GM19463 (cell line): ENCODE results near the gene FUCA1.
A peak's percentile ranks its signal among the peaks of the same experiment; 100 is the strongest.
"Not testable (repeated sequence)": the region's sequence is repeated elsewhere in the genome, so short reads cannot be mapped to it uniquely, and the experiment has no call there.

Experiments used
- ATAC-seq: cut with Tn5 transposase; IDR thresholded peaks from one replicate; pipeline ENCODE4 v1.9.1; 2021; ENCODE audit warnings: mild to moderate bottlenecking, moderate library complexity; ENCODE audit not compliant: unreplicated experiment

The FUCA1 gene

DNA sequence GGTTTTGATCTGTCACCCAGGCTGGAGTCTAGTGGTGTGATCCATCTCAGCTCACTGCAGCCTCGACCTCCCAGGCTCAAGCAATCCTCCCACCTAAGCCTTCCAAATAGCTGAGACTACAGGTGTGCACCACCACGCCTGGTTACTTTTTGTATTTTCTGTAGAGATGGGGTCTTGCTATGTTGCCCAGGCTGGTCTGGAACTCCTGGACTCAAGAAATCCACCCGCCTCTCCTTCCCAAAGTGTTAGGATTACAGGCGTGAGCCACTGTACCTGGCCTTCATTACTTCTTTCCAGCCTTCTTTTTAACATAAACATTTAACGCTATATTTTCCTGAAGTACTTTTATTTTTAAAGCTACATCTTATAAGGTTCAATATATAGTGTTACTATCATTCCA is 24.4 kb downstream of the FUCA1 start:
- no peak for ATAC-seq

DNA sequence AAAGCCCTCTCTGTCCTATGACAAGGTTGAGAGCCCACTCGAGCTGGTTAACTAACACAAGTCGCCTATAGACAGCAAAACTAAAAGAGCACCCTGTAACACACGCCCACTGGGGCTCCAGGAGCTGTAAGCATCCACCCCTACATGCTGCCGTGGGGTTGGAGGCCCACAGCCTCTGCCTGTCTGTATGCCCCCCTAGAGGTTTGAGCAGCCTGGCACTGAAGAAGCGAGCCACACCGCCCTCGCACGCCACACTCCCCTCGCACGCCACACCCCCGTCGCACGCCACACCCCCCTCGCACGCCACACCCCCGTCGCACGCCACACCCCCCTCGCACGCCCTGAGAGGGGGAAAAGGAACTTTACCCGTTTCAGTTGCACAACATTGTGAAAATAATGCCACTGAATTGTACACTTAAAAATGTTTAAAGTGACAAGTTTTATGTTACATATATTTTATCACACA is 29.7 kb downstream of the FUCA1 start:
- peak; percentile 47 for ATAC-seq

DNA sequence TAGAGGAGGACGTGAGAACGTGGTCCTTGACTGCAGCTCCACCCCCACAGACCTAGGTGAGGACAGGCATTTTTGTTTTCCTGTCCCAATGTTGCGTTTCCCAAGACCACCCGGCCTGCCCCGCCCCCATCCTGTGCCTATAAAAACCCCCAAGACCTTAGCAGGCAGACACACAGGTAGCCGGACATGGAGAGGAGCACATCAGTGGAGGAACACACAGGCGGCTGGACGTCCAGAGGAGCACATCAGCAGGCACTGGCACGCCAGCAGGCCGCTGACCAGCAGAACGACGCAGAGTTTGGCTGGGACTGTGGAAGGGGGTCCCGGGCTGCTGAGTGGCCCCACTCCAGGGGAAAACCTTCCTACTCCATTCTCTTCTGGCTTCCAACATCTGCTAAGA is 30.2 kb downstream of the FUCA1 start:
- ATAC-seq, result no peak

DNA sequence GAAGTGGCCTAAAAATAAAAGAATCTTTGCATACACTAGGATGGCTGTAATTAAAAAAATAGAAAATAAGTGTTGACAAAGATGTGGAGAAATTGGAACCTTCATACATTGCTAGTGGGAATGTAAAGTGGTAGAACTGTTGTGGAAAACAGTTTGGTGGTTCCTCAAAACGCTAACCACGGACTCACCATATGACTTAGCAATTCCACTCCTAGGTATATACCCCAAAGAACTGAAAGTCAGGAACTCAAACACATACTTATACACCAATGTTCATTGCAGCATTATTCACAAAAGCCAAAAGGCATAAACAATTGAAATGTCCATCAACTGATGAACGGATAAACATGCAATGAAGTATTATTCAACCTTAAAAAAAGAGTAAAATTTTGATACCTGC is 32.1 kb downstream of the FUCA1 start:
- no peak for ATAC-seq

DNA sequence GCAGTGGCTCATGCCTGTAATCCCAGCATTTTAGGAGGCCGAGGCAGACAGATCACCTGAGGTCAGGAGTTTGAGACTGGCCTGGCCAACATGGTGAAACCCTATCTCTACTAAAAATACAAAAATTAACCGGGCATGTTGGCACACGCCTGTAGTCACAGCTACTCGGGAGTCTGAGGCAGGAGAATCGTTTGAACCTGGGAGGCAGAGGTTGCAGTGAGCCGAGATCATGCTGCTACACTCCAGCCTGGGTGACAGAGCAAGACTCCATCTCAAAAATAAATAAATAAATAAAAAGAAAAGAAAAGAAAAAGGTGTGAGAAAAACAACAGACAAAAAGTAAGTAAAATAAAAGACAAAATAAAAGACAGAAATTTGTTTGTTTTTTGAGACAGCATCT is 33.9 kb downstream of the FUCA1 start:
- ATAC-seq, result not testable (repeated sequence)

DNA sequence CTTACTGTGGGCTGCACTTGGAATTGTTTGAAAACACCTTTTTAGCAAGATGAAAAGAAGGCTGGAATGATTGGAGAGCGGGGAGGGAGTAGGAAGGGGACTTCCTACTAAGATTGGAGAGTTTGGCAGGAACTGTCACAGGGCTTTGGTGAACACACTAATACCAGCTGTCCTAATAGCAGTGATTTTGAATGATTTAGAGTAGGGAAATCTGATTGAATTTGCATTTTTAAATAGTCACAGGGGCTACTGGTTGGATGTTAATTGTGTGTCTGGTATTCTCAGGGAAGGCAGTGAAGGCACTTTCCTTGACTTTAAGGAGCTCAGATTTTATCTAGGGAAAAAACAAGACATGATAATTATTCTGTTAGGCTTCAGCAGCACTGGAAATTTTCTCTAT is 40.4 kb downstream of the FUCA1 start:
- no peak for ATAC-seq

DNA sequence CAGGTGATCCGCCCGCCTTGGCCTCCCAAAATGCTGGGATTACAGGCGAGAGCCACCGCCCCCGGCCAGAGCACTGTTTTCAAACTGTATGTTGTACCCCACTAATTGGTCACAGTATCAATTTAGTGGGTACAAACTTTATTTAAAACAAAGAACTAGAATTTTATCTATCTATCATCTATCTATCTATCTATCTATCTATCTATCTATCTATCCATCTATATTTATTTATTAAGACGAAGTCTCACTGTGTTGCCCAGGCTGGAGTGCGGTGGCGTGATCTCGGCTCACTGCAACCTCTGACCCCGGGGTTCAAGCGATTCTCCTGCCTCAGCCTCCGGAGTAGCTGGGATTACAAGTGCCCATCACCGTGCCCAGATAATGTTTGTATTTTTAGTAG is 41.5 kb downstream of the FUCA1 start:
- ATAC-seq, result not testable (repeated sequence)

DNA sequence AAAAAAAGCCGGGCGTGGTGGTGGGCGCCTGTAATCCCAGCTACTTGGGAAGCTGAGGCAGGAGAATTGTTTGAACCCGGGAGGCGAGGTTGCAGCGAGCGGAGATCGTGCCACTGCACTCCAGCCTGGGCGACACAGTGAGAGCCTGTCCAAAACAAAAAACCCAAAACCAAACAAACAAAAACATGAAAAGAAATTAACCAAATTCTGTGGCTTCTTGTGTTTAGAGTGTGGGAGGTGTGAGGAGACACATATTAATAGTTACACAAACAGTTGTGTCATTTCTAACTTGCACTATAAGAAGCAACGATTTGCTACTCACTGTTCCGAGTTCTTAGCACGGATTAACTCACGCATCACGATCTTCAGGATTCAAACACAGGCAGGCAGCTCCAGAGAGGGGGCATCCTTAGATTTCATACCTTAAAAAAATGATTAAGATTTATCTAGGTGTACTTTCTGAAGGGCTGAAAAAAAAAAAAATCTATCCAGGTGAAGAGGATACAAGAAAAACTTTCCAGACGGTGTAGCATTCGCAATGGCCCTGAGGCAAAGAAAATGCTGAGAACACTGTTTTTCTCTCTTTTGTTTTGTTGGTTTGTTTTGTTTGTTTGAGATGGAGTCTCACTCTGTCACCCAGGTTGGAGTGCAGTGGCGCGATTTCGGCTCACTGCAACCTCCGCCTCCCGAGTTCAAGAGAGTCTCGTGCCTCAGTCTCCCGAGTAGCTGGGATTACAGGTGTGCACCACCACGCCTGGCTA is 42.1 kb downstream of the FUCA1 start:
- ATAC-seq, result no peak

DNA sequence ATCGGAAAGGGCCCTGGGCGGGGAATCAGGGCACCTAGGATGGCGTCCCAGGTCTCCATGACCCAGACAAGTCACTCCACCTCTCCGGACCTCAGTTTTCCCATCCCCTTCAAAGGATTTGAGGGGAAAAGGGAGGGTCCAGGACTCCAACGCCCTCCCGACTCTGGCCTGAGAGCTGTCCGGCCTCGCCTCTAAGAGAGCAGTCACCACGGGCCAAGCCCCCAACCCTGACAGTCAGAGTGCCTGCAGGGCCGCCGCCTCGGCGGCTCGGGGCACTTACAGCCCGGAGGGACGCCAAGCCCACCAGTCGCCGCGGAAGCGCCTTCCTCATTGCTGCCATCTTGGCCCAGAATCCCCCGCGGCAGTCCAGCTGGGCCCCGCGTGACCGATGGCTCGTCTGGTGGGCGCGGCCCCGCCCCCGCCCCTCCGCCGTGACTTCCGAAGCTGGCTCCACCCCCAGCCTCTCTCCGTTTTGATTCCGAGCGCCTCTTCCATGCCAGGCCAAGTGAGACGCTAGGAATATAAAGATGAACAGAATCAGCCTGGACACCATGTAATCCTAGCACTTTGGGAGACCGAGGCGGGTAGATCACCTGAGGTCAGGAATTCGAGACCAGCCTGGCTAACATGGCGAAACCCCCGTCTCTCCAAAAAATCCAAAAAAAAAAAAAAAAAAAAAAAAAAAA is 42.9 kb downstream of the FUCA1 start, which contains the start of gene HMGCL:
TSS of gene HMGCL (minus strand) at position 354 of the 686 bp plus-strand sequence. CDS start at position 340, 14 bp downstream.
- ATAC-seq, result peak; percentile 85

DNA sequence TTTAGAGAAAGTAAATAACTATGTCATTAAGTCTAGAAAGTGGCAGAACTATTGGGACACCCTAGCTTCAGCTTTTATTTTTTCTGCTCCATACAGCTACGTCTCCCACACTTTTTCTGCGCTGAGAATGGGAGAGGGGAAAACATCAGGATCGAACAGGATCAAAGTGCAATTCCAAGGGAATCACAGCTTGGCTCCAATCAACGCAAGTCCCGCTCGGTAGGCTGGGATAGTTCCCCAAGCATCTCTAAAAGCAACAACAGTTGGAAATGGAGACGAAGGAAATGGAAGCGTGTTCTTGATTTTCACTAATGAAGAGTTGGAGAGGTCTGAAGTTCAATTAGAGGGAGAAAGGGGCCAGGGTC is 43.4 kb downstream of the FUCA1 start:
- ATAC-seq, result no peak

DNA sequence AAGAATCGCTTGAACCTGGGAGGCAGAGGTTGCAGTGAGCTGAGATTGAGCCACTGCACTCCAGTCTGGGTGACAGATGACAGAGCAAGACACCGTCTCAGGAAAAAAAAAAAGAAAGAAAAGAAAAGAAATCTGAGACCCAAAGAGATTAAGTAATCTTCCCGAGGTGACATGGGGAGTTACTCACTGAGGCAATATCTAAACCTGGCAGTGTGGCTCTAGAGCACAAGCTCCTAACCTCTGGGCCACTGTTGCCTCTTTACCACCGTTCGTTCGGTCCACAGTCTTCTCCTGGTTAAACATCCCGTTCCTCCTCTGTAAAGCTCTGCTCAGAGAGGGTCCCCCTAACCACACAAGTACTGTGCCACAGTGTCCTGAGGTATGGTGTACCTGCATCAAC is 44.3 kb downstream of the FUCA1 start:
- no peak for ATAC-seq

DNA sequence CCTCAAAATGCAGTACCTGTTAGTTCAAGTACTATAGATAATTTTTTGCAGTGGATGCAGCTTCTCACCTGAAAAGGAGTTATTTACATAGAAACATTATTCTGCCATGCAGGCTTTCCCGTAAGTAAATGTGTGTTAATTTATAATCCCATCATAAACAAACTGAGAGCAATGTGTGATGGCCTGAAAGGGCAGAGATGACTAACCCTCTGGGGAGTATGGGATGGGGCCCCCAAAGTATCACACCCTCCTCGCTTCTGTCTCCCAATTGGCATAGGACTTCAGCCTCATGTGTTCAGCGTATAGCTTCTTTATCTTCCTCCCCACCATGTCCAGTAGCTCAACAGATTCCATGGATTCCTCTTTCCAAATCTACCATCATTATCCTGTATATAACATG is 50.5 kb downstream of the FUCA1 start:
- ATAC-seq, result no peak

DNA sequence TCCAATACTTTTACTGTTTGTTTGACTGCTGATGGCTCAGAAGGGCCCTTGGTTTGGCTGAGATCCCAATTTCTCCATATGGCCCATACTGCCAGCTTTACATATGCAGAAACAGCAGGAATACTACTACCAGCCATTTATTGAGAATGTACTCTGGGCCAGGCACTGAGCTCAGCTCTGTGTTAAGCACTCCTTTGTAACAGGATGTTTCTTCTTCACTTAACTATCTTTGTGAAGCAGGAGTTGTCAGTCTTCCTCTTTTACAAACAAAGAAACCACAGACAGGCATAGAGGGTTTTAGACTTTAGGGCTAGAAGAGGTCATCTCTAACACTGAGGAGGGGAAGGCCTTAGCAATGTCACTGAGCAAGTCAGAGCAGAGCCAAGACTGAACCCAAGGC is 51.2 kb downstream of the FUCA1 start:
- ATAC-seq, result no peak

DNA sequence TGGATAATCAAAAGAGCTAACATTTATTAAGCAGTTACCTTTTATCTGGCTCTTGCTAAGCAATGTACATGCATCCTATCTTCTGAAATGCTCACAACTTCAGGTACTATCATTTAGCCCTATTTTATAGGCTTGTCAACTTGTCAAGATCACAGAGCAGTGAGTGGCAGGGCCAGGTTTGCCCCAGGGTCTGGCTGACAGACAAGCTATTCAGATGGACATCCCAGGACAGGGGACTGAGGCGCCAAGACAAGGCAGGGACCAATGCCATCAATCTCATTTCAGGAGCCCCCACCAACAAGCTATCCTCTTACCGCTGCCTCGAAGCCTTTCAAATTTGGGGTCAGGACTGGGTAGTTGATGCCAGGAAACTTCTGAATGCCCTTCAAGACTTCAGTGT is 51.7 kb downstream of the FUCA1 start:
- ATAC-seq, result no peak

DNA sequence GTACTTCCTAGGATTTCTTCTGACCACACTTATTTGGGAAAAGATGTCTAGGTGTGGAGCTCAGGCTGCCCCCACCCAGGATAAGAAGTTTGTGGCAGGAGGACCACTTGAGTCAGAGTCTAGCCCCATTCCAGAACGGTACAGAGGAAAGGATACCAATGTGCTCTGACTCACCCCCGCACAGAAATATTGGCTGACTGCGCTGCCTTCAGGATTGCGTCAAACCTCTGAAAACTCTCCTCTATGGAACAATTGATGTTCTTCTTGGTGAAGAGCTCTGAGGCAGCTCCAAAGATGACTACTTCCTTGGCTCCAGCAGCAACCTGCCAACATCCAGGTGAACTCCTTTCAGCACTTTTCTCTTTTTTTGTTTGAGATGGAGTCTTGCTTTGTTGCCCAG is 54.1 kb downstream of the FUCA1 start:
- no peak for ATAC-seq

DNA sequence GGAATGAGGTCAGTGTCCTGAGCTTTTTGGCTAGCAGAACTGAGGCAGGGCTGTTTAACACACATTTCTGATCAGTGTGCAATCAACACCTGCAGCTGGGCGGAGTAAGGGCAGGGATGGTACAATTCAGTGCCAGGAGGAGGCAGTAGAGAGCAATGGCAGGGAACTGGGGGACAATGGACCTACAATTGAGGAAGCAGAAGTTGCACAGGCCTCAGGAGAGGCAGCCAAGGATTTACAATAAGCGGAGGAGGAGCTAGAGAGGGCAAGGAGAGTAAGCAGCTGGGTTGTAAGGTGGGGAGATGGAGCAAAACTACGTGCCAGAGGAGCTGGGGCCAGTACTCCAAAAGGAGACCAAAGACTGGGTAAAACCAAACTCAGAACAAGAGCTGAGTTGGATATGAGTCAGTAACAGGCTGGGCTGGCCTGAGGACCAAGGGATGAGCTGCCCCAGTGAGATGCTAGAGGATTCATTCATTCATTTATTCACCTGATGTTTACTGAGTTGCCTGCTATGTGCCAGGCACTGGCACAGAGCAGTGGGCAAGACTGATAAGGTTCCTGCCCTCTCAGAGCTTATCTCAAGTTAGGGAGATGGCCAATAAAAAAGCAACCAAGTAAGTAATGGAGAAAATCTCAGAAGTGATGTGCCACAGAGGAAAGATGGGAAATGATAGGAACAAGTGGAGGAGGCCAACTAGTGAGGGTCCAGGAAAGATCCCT is 57.1 kb downstream of the FUCA1 start:
- no peak for ATAC-seq

DNA sequence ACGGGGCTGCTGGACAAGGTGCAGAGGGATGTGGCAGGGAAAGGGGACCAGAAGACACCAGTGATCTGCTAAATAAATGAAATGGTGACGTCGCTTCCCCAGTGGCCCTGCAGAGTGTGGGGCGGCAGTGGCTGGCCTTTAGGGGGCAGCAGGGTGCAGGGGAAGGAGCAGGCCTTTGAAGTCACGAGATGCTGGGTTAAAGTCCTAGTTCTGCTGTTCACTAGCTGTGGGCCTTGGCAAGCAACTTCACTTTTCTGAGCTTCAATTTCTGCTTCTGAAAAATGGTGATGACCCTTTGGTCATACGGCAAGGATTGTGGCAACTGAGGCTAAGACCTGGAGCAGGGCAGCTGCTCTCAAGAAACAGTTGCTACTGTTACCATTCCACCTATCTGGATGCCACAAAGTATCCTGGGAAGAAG is 58.3 kb downstream of the FUCA1 start:
- ATAC-seq, result peak; percentile 60

DNA sequence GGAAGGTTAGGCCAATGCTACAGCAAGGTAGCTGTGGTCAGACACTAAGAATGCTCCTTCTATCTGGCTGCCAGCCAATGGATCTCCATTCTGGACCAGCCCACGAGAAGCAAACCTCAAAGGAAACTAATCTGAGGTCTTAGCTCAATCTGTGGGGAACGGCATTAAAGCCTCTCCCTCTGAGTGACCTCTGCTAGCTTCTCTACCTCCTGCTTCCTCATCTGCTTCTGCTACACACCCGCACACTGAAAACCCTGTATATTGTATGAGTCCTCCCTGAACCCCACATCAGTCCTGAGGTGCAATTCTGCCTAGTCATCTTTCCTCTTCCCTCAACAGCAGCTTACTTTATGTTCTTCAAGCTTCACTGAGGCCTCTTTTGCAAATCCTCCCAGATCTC is 60.6 kb downstream of the FUCA1 start:
- ATAC-seq, result no peak

DNA sequence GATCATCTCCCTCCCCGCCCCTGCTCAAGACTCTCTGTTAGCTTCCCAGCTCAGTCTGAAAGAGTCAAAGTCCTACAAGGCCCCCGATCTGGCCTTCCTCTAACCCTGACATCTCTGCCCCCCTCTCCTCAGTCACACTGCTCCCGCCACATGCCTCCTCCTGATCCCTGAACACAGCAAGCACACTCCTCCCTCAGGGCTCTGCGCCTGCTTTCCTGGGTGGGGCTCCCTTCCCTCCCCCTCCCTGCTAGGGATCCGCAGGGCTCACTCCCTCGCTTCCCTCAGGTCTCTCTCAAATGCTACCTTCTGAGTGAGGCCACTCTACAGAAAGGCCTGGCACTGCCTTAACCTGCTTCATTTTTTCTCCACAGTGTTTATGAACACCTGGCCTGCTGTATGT is 61.8 kb downstream of the FUCA1 start:
- no peak for ATAC-seq

DNA sequence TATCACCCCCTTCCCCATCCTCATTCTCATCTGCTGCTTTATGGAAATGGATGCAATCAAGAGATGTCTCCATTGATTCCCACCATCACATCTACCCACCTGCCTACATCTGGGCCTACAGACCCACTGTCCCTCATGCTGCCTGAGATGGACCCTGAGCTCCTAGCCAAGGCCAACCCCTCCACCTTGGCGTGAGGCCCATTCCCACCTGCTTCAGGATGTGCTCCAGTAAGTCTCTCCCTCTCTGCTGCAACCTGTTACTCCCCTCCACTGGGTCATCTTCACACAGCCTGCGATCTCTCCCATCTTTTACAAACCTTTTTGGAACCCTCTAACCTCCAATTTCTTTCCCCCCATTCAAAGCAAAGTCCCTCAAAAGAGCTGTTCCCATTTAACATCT is 63.1 kb downstream of the FUCA1 start:
- no peak for ATAC-seq

DNA sequence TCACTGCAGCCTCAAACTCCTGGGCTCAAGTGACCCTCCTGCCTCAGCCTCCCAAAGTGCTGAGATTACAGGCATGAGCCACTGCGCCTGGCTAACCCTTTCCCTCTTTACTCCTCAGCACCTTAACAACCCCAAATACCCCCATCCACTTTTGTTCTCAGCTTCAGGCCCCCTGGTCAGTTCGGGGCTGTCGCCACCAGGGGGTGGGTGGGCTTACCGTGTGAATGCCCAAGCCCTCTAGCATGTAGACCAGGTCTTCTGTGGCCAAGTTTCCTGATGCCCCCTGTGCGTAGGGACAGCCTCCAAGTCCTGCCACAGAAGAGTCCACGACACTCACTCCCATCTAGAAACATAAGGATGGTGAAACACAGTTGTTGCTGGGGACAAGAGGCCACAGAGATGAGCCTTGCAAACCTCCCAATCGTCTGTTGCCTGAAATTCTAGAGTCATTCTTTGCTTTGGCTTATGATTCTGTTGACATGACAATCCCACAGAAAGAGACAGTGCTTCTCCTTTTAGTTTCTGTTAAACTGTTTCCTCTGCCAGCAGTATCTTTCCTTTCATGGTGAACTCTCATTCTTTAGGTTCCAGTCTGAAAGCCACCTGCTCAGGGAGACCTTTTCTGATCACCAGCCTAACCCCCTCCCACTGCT is 63.8 kb downstream of the FUCA1 start:
- no peak for ATAC-seq
